ENCODE data around the gene ARHGAP44. TPM values are rescaled to one million over a fixed set of nuclear protein-coding genes. Genes with fewer than 3 reads are reported as not detected.

Gene ARHGAP44
- total and polyA plus RNA-seq, 2 donors (not counting 3 experiments of a cell fraction or from before 2014, with no cell fraction given) = 0.11 to 0.42 TPM

- H3K27ac ChIP-seq (ENCODE audit: insufficient read depth, low read depth, low read length) = no peak overlapping the region
- CTCF ChIA-PET = no interaction called here
- H2AFZ ChIP-seq (ENCODE audit: low read depth, low read length) = no peak overlapping the region
- H3K4me3 ChIP-seq (replicated peaks in 1 of 3; ENCODE audit: insufficient read depth in 1 of 3, low read depth in 1 of 3, low read length in 3 of 3) = no peak overlapping the region
- H3K4me2 ChIP-seq (ENCODE audit: insufficient read depth, low read length) = no peak overlapping the region
- no peaks in the 10 kb centered on the region for H3K9me3 ChIP-seq (replicated peaks; ENCODE audit: control insufficient read depth, insufficient read depth, low read length)
- no peak for TF ChIP-seq POLR2AphosphoS5 (IDR thresholded peaks at IDR 0.05; ENCODE audit: insufficient read depth, low read depth, low read length)
- intact Hi-C loops (cut with micrococcal nuclease) (no loop called here), dilution Hi-C loops (cut with MboI; ENCODE audit: extremely low pct_ligation_motif_present, low sequenced_read_pairs) (no loop called here)
- POLR2A ChIA-PET = no interaction called here
- H3K79me2 ChIP-seq (ENCODE audit: control insufficient read depth, insufficient read depth, low read length) = no peaks in the 10 kb centered on the region
- H3K9ac ChIP-seq (replicated peaks; ENCODE audit: extremely low read depth, insufficient read depth, low read length) = no peak overlapping the region
- no TSS peak for BruUV-seq (replicated peaks)
- no peaks in the 10 kb centered on the region for H3K4me1 ChIP-seq (ENCODE audit: control insufficient read depth, extremely low read depth, insufficient read depth, low read length)
- DNase-seq (ENCODE audit: low read depth, low spot score) (no peak), FAIRE-seq (no peak)
- no peaks in the 10 kb centered on the region for H3K9me1 ChIP-seq (replicated peaks; ENCODE audit: control insufficient read depth, extremely low read depth, insufficient read depth, low read length)
- no peaks in the 10 kb centered on the region for H3K36me3 ChIP-seq (ENCODE audit: control insufficient read depth in 2 of 2, extremely low read depth in 1 of 2, insufficient read depth in 2 of 2, low read length in 2 of 2)
- H4K20me1 ChIP-seq (replicated peaks; ENCODE audit: control insufficient read depth, extremely low read depth, insufficient read depth, low read length) = no peaks in the 10 kb centered on the region
- no peaks in the 10 kb centered on the region for H3K27me3 ChIP-seq (ENCODE audit: control insufficient read depth in 2 of 2, insufficient read depth in 2 of 2, low read length in 2 of 2)
Observed at GRCh38 chr17:13025687-13026086, 236.4 kb downstream of the ARHGAP44 start.

GRCh38 chr17:13027246-13027645, 237.9 kb downstream of the ARHGAP44 start:
- H3K79me2 ChIP-seq (ENCODE audit: control insufficient read depth, insufficient read depth, low read length) = no peaks in the 10 kb centered on the region

More at GRCh38 chr17:13027246-13027645, 237.9 kb downstream of the ARHGAP44 start:
- dilution Hi-C loops (cut with MboI; ENCODE audit: extremely low pct_ligation_motif_present, low sequenced_read_pairs) = no loop called here
- no peaks in the 10 kb centered on the region for H4K20me1 ChIP-seq (replicated peaks; ENCODE audit: control insufficient read depth, extremely low read depth, insufficient read depth, low read length)
- H3K27ac ChIP-seq (ENCODE audit: insufficient read depth, low read depth, low read length) = no peak overlapping the region
- no TSS peak for BruUV-seq (replicated peaks)
- H3K4me1 ChIP-seq (ENCODE audit: control insufficient read depth, extremely low read depth, insufficient read depth, low read length) = no peaks in the 10 kb centered on the region
- ChIA-PET CTCF (interaction anchor here (0.7 kb wide), 1 partner anchor 9 kb away, joined by 4 read pairs; the partner anchor contains the start of gene ELAC2), POLR2A (no interaction called here)
- H3K36me3 ChIP-seq (ENCODE audit: control insufficient read depth in 2 of 2, extremely low read depth in 1 of 2, insufficient read depth in 2 of 2, low read length in 2 of 2) = no peaks in the 10 kb centered on the region
- H3K27me3 ChIP-seq (ENCODE audit: control insufficient read depth in 2 of 2, insufficient read depth in 2 of 2, low read length in 2 of 2) = no peaks in the 10 kb centered on the region
- no peak overlapping the region for H3K9ac ChIP-seq (replicated peaks; ENCODE audit: extremely low read depth, insufficient read depth, low read length)
- H2AFZ ChIP-seq (ENCODE audit: low read depth, low read length) = no peak overlapping the region
- FAIRE-seq (no peak), DNase-seq (ENCODE audit: low read depth, low spot score) (no peak)
- H3K9me3 ChIP-seq (replicated peaks; ENCODE audit: control insufficient read depth, insufficient read depth, low read length) = no peaks in the 10 kb centered on the region
- no peak overlapping the region for H3K4me2 ChIP-seq (ENCODE audit: insufficient read depth, low read length)
- H3K4me3 ChIP-seq (replicated peaks in 1 of 3; ENCODE audit: insufficient read depth in 1 of 3, low read depth in 1 of 3, low read length in 3 of 3) = no peak overlapping the region
- TF ChIP-seq POLR2A (IDR thresholded peaks at IDR 0.05; ENCODE audit: low read depth, low read length) (no peak), CTCF (IDR thresholded peaks at IDR 0.05; ENCODE audit: extremely low read depth in 1 of 2, insufficient read depth in 1 of 2, low read depth in 1 of 2, low read length in 2 of 2) (no peak), POLR2AphosphoS5 (IDR thresholded peaks at IDR 0.05; ENCODE audit: insufficient read depth, low read depth, low read length) (no peak), FOS (IDR thresholded peaks at IDR 0.05; ENCODE audit: borderline replicate concordance, insufficient read depth, low read length) (no peak)
- TF ChIP-seq, protein P1, sequence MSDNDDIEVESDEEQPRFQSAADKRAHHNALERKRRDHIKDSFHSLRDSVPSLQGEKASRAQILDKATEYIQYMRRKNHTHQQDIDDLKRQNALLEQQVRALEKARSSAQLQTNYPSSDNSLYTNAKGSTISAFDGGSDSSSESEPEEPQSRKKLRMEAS (IDR thresholded peaks at IDR 0.05; ENCODE audit: insufficient read depth, insufficient read length) = no peak
- no peaks in the 10 kb centered on the region for H3K9me1 ChIP-seq (replicated peaks; ENCODE audit: control insufficient read depth, extremely low read depth, insufficient read depth, low read length)
- intact Hi-C loops (cut with micrococcal nuclease) = no loop called here

Data from endothelial cell of umbilical vein (primary cell).